Neural progenitor cell (in vitro differentiated cells): ENCODE measurements around the gene PDIA6. TPM values are rescaled to one million over a fixed set of nuclear protein-coding genes. Genes with fewer than 3 reads are reported as not detected.

Experiments used
- DNase-seq: peaks from one replicate; pipeline ENCODE4 v3.0.0-alpha.2; 2016; ENCODE audit warnings: low spot score
- H2AFZ ChIP-seq: fragments of 200-600 bp; sonication (generic); replicated peaks from 2 replicates; pipeline ENCODE4 v1.6.1; 2016; ENCODE audit warnings: antibody characterized with exemption
- H3F3A ChIP-seq: fragments of 200-600 bp; sonication (generic); 2 replicates; pipeline ENCODE4 v1.6.1; 2016; ENCODE audit warnings: antibody characterized with exemption, low read depth
- H3K27ac ChIP-seq: fragments of 200-600 bp; sonication (generic); 2 replicates; pipeline ENCODE4 v1.5.1; 2016; ENCODE audit warnings: mild to moderate bottlenecking
- H3K27me3 ChIP-seq: fragments of 200-600 bp; sonication (generic); 2 replicates; pipeline ENCODE4 v1.6.1; 2016; ENCODE audit warnings: mild to moderate bottlenecking, moderate library complexity
- H3K36me3 ChIP-seq: fragments of 200-600 bp; sonication (generic); 2 replicates; pipeline ENCODE4 v1.5.1; 2016
- H3K4me1 ChIP-seq: fragments of 200-600 bp; sonication (generic); 2 replicates; pipeline ENCODE4 v1.6.1; 2016; ENCODE audit warnings: mixed run types
- H3K4me2 ChIP-seq: fragments of 200-600 bp; sonication (generic); 2 replicates; pipeline ENCODE4 v1.6.1; 2016
- H3K4me3 ChIP-seq: fragments of 200-600 bp; sonication (generic); 2 replicates; pipeline ENCODE4 v1.5.1; 2016
- H3K79me2 ChIP-seq: fragments of 200-600 bp; sonication (generic); 2 replicates; pipeline ENCODE4 v1.6.1; 2016; ENCODE audit warnings: low read depth
- H3K9ac ChIP-seq: fragments of 200-600 bp; sonication (generic); 2 replicates; pipeline ENCODE4 v1.6.1; 2016
- H3K9me3 ChIP-seq: fragments of 200-600 bp; sonication (generic); 2 replicates; pipeline ENCODE4 v1.5.1; 2016; ENCODE audit warnings: low read depth
- H4K20me1 ChIP-seq: fragments of 200-600 bp; sonication (generic); 2 replicates; pipeline ENCODE4 v1.6.1; 2016; ENCODE audit warnings: low read depth
- H3K27ac Mint-ChIP-seq: 3 replicates; pipeline ENCODE4 v1.8.0; 2021; ENCODE audit warnings: mixed read lengths
- H3K27me3 Mint-ChIP-seq: 2 replicates; pipeline ENCODE4 v1.8.0; 2022; ENCODE audit warnings: low read depth, mild to moderate bottlenecking, inconsistent platforms, moderate library complexity, mixed read lengths; ENCODE audit not compliant: insufficient read depth
- H3K36me3 Mint-ChIP-seq: 3 replicates; pipeline ENCODE4 v1.8.0; 2021; ENCODE audit warnings: mixed read lengths
- H3K4me1 Mint-ChIP-seq: 3 replicates; pipeline ENCODE4 v1.8.0; 2021; ENCODE audit warnings: mixed read lengths
- H3K4me3 Mint-ChIP-seq: 3 replicates; pipeline ENCODE4 v1.8.0; 2021; ENCODE audit warnings: mild to moderate bottlenecking, moderate library complexity, mixed read lengths
- H3K9me3 Mint-ChIP-seq: 3 replicates; pipeline ENCODE4 v1.8.0; 2020; ENCODE audit warnings: mixed read lengths
- EZH2 ChIP-seq: fragments of 200-600 bp; sonication (generic); IDR thresholded peaks from 2 replicates; pipeline ENCODE4 v1.6.1; 2017; ENCODE audit warnings: antibody characterized with exemption, mild to moderate bottlenecking, moderate library complexity
- EZH2phosphoT487 ChIP-seq: fragments of 200-600 bp; sonication (generic); IDR thresholded peaks from 2 replicates; pipeline ENCODE4 v1.6.1; 2017; ENCODE audit warnings: antibody characterized with exemption
- small RNA-seq: library from RNA; depleted of rRNA; stranded (forward); fragments of <200 nt; gene quantifications from one replicate; pipeline ENCODE3, GENCODE V24; 2015
- total RNA-seq: library from RNA; depleted of rRNA; stranded (reverse); fragments of >200 nt; gene quantifications from 2 replicates; pipeline ENCODE4 v1.2.3, GENCODE V29; 2015; ENCODE audit warnings: low replicate concordance
- TF ChIP-seq, protein P1 (sequence below): fragments of 200-600 bp; sonication (generic); IDR thresholded peaks from 2 replicates; pipeline ENCODE4 v1.5.1; 2017; ENCODE audit warnings: antibody characterized with exemption, mild to moderate bottlenecking

Gene PDIA6
- total RNA-seq, 1 donor from 2014 or later = 381 TPM

DNA sequence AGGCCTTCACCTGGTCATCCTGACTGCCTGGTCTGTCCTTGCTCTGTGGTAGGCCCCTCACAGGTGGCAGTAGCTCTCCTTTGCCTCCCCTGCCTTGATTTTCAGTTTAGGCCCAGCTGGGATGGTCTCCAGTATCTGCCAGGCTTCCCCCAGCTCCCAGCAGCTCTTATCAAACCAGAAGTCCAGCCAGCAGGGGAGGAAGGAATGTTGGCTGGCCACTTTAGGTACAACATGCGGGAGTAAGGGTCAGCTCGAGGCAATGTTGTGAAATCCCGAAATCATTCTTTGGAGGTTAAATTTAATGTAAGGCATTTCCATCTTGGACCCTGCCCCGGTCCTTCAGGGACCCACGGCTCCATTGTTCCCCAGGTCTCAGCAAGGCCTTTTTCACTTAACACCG lies 74.4 kb downstream of the PDIA6 start:
- peaks cover 6% of the 10 kb centered on the region for H3K4me1 Mint-ChIP-seq

DNA sequence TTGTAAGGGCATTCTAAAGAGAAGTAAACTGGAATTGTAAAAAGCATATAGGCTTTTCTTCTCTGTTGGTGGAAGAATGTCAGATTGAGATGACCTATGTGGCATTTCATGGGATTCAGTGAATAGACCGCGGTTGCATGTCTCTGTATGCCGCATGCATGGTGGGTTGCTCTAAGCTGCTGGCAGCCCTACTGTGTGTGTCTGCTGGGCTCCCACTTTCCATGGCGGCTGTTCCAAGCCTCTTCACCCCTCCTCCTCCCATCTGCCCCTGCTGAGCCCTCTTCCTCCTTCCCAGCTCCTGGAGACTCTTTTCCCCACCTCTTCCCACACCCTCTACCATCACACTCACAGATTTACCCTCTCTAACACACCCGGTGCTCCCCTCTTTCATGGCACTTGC lies 78.6 kb downstream of the PDIA6 start:
- no peak overlapping the region for H3K4me3 ChIP-seq
- TF ChIP-seq, protein P1, sequence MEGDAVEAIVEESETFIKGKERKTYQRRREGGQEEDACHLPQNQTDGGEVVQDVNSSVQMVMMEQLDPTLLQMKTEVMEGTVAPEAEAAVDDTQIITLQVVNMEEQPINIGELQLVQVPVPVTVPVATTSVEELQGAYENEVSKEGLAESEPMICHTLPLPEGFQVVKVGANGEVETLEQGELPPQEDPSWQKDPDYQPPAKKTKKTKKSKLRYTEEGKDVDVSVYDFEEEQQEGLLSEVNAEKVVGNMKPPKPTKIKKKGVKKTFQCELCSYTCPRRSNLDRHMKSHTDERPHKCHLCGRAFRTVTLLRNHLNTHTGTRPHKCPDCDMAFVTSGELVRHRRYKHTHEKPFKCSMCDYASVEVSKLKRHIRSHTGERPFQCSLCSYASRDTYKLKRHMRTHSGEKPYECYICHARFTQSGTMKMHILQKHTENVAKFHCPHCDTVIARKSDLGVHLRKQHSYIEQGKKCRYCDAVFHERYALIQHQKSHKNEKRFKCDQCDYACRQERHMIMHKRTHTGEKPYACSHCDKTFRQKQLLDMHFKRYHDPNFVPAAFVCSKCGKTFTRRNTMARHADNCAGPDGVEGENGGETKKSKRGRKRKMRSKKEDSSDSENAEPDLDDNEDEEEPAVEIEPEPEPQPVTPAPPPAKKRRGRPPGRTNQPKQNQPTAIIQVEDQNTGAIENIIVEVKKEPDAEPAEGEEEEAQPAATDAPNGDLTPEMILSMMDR = no peak
- TF ChIP-seq EZH2phosphoT487 (no peak), EZH2 (no peak)
- no peaks in the 10 kb centered on the region for H3K36me3 ChIP-seq
- H4K20me1 ChIP-seq = no peaks in the 10 kb centered on the region
- Mint-ChIP-seq H3K9me3 (no peaks in the 10 kb centered on the region), H3K27ac (no peak overlapping the region), H3K4me3 (no peak overlapping the region), H3K27me3 (peaks cover 4% of the 10 kb centered on the region), H3K36me3 (no peaks in the 10 kb centered on the region), H3K4me1 (peaks cover 3% of the 10 kb centered on the region)
- H3K79me2 ChIP-seq = no peaks in the 10 kb centered on the region
- H3K4me2 ChIP-seq = no peak overlapping the region
- H3K27ac ChIP-seq = no peak overlapping the region
- H3K9ac ChIP-seq = no peak overlapping the region
- H3F3A ChIP-seq = no peaks in the 10 kb centered on the region
- H3K27me3 ChIP-seq = no peaks in the 10 kb centered on the region
- no peak for DNase-seq
- H2AFZ ChIP-seq = peak overlapping the region; percentile 52
- no peaks in the 10 kb centered on the region for H3K9me3 ChIP-seq
- no peaks in the 10 kb centered on the region for H3K4me1 ChIP-seq

More for the DNA sequence above, 74.4 kb downstream of the PDIA6 start:
- Mint-ChIP-seq H3K27me3 (peaks cover 2% of the 10 kb centered on the region), H3K4me3 (no peak overlapping the region), H3K36me3 (no peaks in the 10 kb centered on the region), H3K27ac (no peak overlapping the region), H3K9me3 (no peaks in the 10 kb centered on the region)
- H3K9ac ChIP-seq = no peak overlapping the region
- H3K4me3 ChIP-seq = no peak overlapping the region
- H3K79me2 ChIP-seq = no peaks in the 10 kb centered on the region
- no peak overlapping the region for H3K4me2 ChIP-seq
- H3K36me3 ChIP-seq = no peaks in the 10 kb centered on the region
- no peak overlapping the region for H3K27ac ChIP-seq
- H3K4me1 ChIP-seq = no peaks in the 10 kb centered on the region
- H3K9me3 ChIP-seq = no peaks in the 10 kb centered on the region
- H2AFZ ChIP-seq = no peak overlapping the region
- DNase-seq = no peak
- no peak for TF ChIP-seq EZH2
- no peak for TF ChIP-seq EZH2phosphoT487
- TF ChIP-seq, protein P1 = no peak
- no peaks in the 10 kb centered on the region for H4K20me1 ChIP-seq
- H3K27me3 ChIP-seq = no peaks in the 10 kb centered on the region
- no peaks in the 10 kb centered on the region for H3F3A ChIP-seq

DNA sequence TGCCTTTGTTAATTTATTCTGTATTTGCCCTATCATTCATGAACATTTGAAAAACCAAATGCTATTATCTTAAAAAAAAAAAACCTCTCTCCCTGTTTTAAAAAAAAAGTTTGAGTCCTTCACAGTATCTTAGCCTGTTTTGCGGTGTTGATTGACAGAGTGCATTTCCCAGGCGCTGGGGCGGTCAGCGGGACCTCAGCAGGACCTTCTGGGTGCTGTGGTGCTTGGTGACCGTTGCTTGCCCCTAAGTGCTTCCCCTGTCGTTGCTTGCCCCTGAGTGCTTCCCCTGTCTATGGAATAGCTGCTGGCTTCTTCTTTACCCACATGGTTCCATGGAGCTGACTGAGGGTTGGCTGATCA lies 79.0 kb downstream of the PDIA6 start:
- H3K27me3 ChIP-seq = no peaks in the 10 kb centered on the region
- no peak overlapping the region for H3K27ac Mint-ChIP-seq
- no peaks in the 10 kb centered on the region for H4K20me1 ChIP-seq
- no peak overlapping the region for H3K27ac ChIP-seq
- no peaks in the 10 kb centered on the region for H3K9me3 Mint-ChIP-seq
- H3K79me2 ChIP-seq = no peaks in the 10 kb centered on the region
- no peak overlapping the region for H3K4me2 ChIP-seq
- no peaks in the 10 kb centered on the region for H3F3A ChIP-seq
- no peaks in the 10 kb centered on the region for H3K4me1 ChIP-seq
- DNase-seq = no peak
- no peak overlapping the region for H3K4me3 ChIP-seq
- no peak overlapping the region for H3K9ac ChIP-seq
- no peaks in the 10 kb centered on the region for H3K36me3 Mint-ChIP-seq
- peak overlapping the region; percentile 52 for H2AFZ ChIP-seq
- TF ChIP-seq EZH2 = no peak
- no peak overlapping the region for H3K4me3 Mint-ChIP-seq
- H3K9me3 ChIP-seq = no peaks in the 10 kb centered on the region
- peaks cover 3% of the 10 kb centered on the region for H3K4me1 Mint-ChIP-seq
- H3K27me3 Mint-ChIP-seq = peaks cover 4% of the 10 kb centered on the region
- H3K36me3 ChIP-seq = no peaks in the 10 kb centered on the region

Small RNA genes within 50 kb of the gene (small RNA-seq; reads per million reads assigned to genes)
- gene RNU7-138P (not detected), gene RNU7-176P (not detected)

Other genes starting within 250 kb of the PDIA6 start
- 28.5 and 41.9 TPM in 2 replicates for gene NOL10, start 122.8 kb downstream of the PDIA6 start, total RNA-seq
- 0.11 and 0.19 TPM in 2 replicates for gene ATP6V1C2, start 91.2 kb downstream of the PDIA6 start, total RNA-seq
- 0.15 TPM in 1 of 2 replicates, not detected in the other for gene KCNF1, start 99.1 kb upstream of the PDIA6 start, total RNA-seq